ENCODE data around the gene NUDCD3.

Gene NUDCD3

GRCh38 chr7:44384586-44385433 is 105.6 kb downstream of the NUDCD3 start:
- peak in 1 of 2 donors; percentile 59 for DNase-seq
- Histone ChIP-seq H3K9me3 (no peaks in the 10 kb centered on the region), H3K27ac (no peak overlapping the region), H3K4me3 (no peak overlapping the region), H3K36me3 (peaks cover 19 to 97% (median 52%) of the 10 kb centered on the region in 3 donors), H3K27me3 (no peaks in the 10 kb centered on the region), H3K4me1 (peaks cover 0 to 23% (median 2%) of the 10 kb centered on the region in 4 donors)
- intact Hi-C loops (cut with DNase I; ENCODE audit: low total_unique reads), result no loop called here
- TF ChIP-seq CTCF (IDR thresholded peaks at IDR 0.05), result no peak

- no peak for TF ChIP-seq CTCF (IDR thresholded peaks at IDR 0.05)
- no peaks in the 10 kb centered on the region for H3K27me3 ChIP-seq
- H3K27ac ChIP-seq, result peak overlapping the region; percentile 26 to 45
- intact Hi-C loops (cut with DNase I; ENCODE audit: low total_unique reads), result no loop called here
- H3K4me1 ChIP-seq, result peaks cover 0 to 23% (median 2%) of the 10 kb centered on the region in 4 donors
- H3K36me3 ChIP-seq, result peaks cover 8 to 84% (median 40%) of the 10 kb centered on the region in 3 donors
- H3K9me3 ChIP-seq, result no peaks in the 10 kb centered on the region
- no peak overlapping the region for H3K4me3 ChIP-seq
- DNase-seq, result peak; percentile 45 to 75
Measured at GRCh38 chr7:44383566-44383965, 106.9 kb downstream of the NUDCD3 start.

- Histone ChIP-seq H3K4me1 (peaks cover 0 to 23% (median 2%) of the 10 kb centered on the region in 4 donors), H3K4me3 (no peak overlapping the region), H3K27ac (peak overlapping the region; percentile 11 to 45), H3K36me3 (peaks cover 0 to 75% (median 31%) of the 10 kb centered on the region in 3 donors), H3K27me3 (no peaks in the 10 kb centered on the region), H3K9me3 (no peaks in the 10 kb centered on the region)
- intact Hi-C loops (cut with DNase I; ENCODE audit: low total_unique reads), result no loop called here
- TF ChIP-seq CTCF (IDR thresholded peaks at IDR 0.05), result no peak
- DNase-seq, result peak in 1 of 2 donors; percentile 63
Measured at GRCh38 chr7:44382459-44383265, 107.8 kb downstream of the NUDCD3 start.

GRCh38 chr7:44381494-44382220 is 108.8 kb downstream of the NUDCD3 start:
- no peaks in the 10 kb centered on the region for H3K27me3 ChIP-seq
- no peak overlapping the region for H3K4me3 ChIP-seq
- H3K4me1 ChIP-seq, result peaks cover 0 to 23% (median 2%) of the 10 kb centered on the region in 4 donors
- H3K36me3 ChIP-seq, result peaks cover 0 to 65% (median 24%) of the 10 kb centered on the region in 3 donors
- peak in 1 of 2 donors; percentile 51 for DNase-seq
- no peaks in the 10 kb centered on the region for H3K9me3 ChIP-seq
- intact Hi-C loops (cut with DNase I; ENCODE audit: low total_unique reads), result no loop called here
- H3K27ac ChIP-seq, result no peak overlapping the region
- no peak for TF ChIP-seq CTCF (IDR thresholded peaks at IDR 0.05)

GRCh38 chr7:44380831-44381493 is 109.5 kb downstream of the NUDCD3 start:
- Histone ChIP-seq H3K27me3 (no peaks in the 10 kb centered on the region), H3K9me3 (no peaks in the 10 kb centered on the region), H3K36me3 (peaks cover 0 to 58% (median 17%) of the 10 kb centered on the region in 3 donors), H3K4me3 (no peak overlapping the region), H3K27ac (no peak overlapping the region), H3K4me1 (peaks cover 0 to 23% (median 2%) of the 10 kb centered on the region in 4 donors)
- no peak for TF ChIP-seq CTCF (IDR thresholded peaks at IDR 0.05)
- intact Hi-C loops (cut with DNase I; ENCODE audit: low total_unique reads), result no loop called here
- DNase-seq, result peak in 1 of 2 donors; percentile 52

Measured in tibial artery (tissue), 4 donors.